ENCODE results near the gene SP140L.
A peak's percentile ranks its signal among the peaks of the same experiment; 100 is the strongest.
"Not testable (repeated sequence)": the region's sequence is repeated elsewhere in the genome, so short reads cannot be mapped to it uniquely, and the experiment has no call there.

The SP140L gene

GRCh38 chr2:230418341-230419016, 91.5 kb downstream of the SP140L start:
- no peak for DNase-seq (ENCODE audit: low read depth)

GRCh38 chr2:230419181-230419580, 92.2 kb downstream of the SP140L start:
- DNase-seq (ENCODE audit: low read depth) = no peak

DNA sequence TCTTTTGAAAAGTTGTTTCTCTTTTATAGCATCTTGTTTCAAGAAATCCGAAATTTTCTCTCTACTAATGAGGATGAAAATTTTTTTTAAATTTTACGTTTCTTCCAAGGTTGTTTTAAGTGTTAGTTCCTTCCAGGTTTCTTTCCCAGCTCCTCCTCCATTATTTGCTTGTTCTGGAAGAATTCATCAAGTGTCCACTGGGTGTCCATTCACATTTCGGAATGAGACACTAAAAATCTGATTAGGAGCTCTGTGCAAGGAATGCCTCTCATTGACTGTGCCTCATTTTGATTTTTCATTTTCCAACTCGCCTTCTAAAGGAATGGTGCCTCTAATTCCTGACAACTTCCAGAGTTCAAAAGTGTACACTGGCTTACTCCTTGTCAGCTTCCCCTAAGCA, 95.2 kb downstream of the SP140L start:
- DNase-seq (ENCODE audit: low read depth) = no peak

- no peak for DNase-seq (ENCODE audit: low read depth)
These were observed 97.0 kb downstream of the SP140L start for GRCh38 chr2:230423851-230424458.

DNA sequence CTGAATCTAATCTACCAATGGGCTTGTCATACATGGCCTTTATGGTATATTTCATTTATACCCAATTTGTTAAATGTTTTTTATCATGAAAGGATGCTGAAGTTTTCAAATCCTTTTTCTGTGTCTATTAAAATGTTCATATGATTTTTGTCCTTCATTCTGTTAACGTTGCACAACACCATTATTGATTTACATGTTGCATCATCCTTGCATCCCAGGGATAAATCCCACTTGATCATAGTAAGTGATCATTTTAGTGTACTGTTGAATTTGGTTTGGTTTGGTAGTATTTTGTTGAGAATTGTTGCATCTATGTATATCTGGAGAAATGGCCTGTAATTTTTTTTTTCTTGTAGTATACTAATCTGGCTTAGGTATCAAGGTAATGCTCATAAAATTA, 98.4 kb downstream of the SP140L start:
- DNase-seq (ENCODE audit: low read depth) = no peak

GRCh38 chr2:230429513-230429912, 102.5 kb downstream of the SP140L start:
- no peak for DNase-seq (ENCODE audit: low read depth)

- no peak for DNase-seq (ENCODE audit: low read depth)
These were observed 104.2 kb downstream of the SP140L start for GRCh38 chr2:230430957-230431910.

- no peak for DNase-seq (ENCODE audit: low read depth)
These were observed 107.8 kb downstream of the SP140L start for GRCh38 chr2:230434677-230435324.

DNA sequence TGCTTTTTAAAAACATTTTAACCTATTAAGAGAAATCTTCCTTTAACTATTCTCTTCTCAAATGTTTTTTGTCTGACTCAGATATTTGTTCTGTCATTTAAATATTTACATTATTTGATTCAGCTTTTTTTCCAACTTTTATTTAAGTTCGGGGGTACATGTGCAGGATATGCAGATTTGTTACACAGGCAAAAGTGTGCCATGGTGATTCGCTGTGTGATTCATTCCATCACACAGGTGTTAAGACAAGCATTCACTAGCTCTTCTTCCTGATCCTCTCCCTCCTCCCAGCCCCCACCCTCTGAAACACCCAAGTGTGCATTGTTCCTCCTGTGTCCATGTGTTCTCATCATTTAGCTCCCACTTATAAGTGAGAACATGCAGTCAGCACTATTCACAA, 108.4 kb downstream of the SP140L start:
- DNase-seq (ENCODE audit: low read depth) = no peak

DNA sequence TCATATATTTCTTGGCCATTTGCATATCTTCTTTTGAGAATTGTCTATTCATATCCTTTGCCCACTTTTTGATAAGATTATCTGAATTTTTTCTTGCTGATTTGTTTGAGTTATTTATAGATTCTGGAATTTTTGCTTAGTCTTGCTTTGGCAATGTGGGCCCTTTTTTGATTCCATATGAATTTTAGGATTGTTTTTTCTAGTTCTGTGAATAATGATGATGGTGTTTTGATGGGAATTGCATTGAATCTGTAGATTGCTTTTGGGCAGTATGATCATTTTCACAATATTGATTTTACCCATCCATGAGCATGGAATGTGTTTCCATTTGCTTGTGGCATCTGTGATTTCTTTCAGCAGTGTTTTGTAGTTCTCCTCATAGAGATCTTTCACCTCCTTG, 112.1 kb downstream of the SP140L start:
- DNase-seq (ENCODE audit: low read depth) = not testable (repeated sequence)

- DNase-seq (ENCODE audit: low read depth) = no peak
These were observed 112.6 kb downstream of the SP140L start for GRCh38 chr2:230439590-230439989.

GRCh38 chr2:230441227-230441897, 114.4 kb downstream of the SP140L start:
- DNase-seq (ENCODE audit: low read depth) = peak; percentile 24

- DNase-seq (ENCODE audit: low read depth) = no peak
These were observed 116.5 kb downstream of the SP140L start for GRCh38 chr2:230443541-230443940.

DNA sequence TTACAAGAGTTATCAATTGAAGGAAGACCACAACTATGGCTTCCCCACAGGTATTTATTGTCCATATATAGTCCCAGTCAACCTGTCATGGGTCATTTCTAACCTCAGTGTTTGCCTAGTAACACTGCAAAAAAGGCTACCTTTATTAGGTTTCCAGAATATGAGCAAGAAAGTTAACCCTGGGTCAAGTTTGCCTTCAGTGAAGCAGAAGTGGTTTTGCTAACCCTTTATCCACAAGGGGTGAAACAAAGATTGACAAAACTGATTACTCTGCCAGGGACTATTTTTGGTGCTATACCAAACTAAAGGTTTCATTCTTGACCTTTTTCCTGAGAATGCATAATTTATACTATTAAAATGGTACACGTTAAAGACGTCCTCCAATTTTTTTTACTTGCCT, 117.8 kb downstream of the SP140L start:
- DNase-seq (ENCODE audit: low read depth) = no peak

GRCh38 chr2:230447036-230447435, 120.0 kb downstream of the SP140L start:
- no peak for DNase-seq (ENCODE audit: low read depth)

GRCh38 chr2:230447455-230448451, 120.8 kb downstream of the SP140L start:
- DNase-seq (ENCODE audit: low read depth) = no peak

DNA sequence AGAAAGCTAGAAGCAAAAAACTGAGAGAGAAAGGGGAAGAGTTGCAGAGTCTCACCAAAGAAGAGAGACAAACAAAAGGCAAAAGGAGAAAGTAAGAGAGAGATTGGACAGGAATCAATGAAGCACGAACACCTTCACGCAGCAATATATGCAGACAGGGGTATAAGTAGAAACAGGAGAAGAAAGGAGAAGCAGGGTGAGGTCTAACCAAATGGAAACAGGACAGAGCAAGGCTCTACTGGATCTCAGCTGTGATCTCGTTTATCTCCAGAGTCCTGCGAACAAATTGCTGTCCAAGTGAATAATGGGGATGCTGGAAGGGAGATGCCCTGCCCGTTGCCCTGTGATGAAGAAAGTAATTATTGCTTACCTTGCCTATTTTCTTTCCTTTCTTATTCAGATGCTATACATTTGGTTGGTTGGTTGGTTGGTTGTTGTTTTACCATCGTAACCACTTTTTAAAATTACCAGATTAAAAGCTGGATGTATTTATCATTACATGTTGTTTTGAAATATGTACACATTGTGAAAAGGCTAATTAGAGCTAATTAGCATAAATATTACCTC, 123.0 kb downstream of the SP140L start:
- DNase-seq (ENCODE audit: low read depth) = no peak

GRCh38 chr2:230453006-230453405, 126.0 kb downstream of the SP140L start:
- no peak for DNase-seq (ENCODE audit: low read depth)
